ENCODE measurements around the gene YY2. TPM values are rescaled to one million over a fixed set of nuclear protein-coding genes. Genes with fewer than 3 reads are reported as not detected.
"Not testable (repeated sequence)": the region's sequence is repeated elsewhere in the genome, so short reads cannot be mapped to it uniquely, and the experiment has no call there.

Gene YY2
- total and polyA plus RNA-seq, 9 donors: 1.1 to 3.1 (median 2.4) TPM

DNA sequence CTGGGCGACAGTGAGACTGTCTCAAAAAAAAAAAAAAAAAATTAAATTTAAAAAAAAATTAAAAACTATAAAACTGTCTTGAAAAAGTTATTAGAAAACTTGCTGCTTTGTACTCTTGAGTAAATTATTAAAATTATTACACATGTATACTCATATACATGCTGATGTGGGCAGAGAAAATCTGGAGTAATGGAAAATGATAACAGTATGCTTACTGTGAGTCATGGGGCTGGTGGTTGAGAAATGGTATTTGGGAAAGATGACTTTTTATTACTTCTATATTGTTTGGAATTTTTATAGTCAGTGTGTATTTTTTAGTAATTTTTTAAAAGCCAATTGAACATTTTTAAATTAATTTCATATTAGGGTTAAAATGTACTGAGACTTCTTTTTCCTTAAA lies 7.5 kb downstream of the YY2 start:
- Histone ChIP-seq H3K36me3 (no peaks in the 10 kb centered on the region), H3K9me3 (no peaks in the 10 kb centered on the region), H3K27ac (no peak overlapping the region), H3K4me1 (ENCODE audit: insufficient read depth) (no peaks in the 10 kb centered on the region), H3K27me3 (no peaks in the 10 kb centered on the region), H3K4me3 (no peak overlapping the region)
- DNase-seq: no peak
- intact Hi-C loops (cut with DNase I): no loop called here
- 85 to 100% (median 88%) methylated on average over 1 of the region's 1 CpG for WGBS, 3 donors
- TF ChIP-seq, protein P1, sequence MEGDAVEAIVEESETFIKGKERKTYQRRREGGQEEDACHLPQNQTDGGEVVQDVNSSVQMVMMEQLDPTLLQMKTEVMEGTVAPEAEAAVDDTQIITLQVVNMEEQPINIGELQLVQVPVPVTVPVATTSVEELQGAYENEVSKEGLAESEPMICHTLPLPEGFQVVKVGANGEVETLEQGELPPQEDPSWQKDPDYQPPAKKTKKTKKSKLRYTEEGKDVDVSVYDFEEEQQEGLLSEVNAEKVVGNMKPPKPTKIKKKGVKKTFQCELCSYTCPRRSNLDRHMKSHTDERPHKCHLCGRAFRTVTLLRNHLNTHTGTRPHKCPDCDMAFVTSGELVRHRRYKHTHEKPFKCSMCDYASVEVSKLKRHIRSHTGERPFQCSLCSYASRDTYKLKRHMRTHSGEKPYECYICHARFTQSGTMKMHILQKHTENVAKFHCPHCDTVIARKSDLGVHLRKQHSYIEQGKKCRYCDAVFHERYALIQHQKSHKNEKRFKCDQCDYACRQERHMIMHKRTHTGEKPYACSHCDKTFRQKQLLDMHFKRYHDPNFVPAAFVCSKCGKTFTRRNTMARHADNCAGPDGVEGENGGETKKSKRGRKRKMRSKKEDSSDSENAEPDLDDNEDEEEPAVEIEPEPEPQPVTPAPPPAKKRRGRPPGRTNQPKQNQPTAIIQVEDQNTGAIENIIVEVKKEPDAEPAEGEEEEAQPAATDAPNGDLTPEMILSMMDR (IDR thresholded peaks at IDR 0.05): no peak
- TF ChIP-seq POLR2A (IDR thresholded peaks at IDR 0.05) (no peak), EP300 (IDR thresholded peaks at IDR 0.05) (no peak)

DNA sequence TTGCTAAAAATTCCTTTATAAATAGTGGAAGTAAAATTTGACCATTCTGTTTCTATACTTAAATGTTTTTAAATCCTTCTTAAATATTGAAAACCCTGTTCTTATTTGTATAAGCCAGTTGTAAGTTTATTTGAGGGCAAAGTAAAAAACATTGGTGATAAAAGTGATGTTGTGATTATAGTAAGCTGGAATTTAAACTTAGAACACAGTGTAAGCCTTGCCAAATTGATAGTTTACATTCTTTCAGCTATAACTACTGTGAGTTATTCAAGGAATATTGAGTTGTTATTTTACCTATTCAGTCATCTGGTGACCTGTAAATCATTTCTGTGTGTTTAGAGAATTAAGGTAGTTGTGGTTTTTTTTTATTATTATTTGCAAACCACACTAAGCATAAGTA lies 9.6 kb downstream of the YY2 start:
- Histone ChIP-seq H3K27ac (no peak overlapping the region), H3K4me3 (no peak overlapping the region), H3K27me3 (no peaks in the 10 kb centered on the region), H3K4me1 (ENCODE audit: insufficient read depth) (no peaks in the 10 kb centered on the region), H3K9me3 (no peaks in the 10 kb centered on the region), H3K36me3 (no peaks in the 10 kb centered on the region)
- intact Hi-C loops (cut with DNase I): no loop called here
- TF ChIP-seq EP300 (IDR thresholded peaks at IDR 0.05): no peak
- no peak for TF ChIP-seq POLR2A (IDR thresholded peaks at IDR 0.05)
- TF ChIP-seq, protein P1 (IDR thresholded peaks at IDR 0.05): no peak
- DNase-seq: no peak

DNA sequence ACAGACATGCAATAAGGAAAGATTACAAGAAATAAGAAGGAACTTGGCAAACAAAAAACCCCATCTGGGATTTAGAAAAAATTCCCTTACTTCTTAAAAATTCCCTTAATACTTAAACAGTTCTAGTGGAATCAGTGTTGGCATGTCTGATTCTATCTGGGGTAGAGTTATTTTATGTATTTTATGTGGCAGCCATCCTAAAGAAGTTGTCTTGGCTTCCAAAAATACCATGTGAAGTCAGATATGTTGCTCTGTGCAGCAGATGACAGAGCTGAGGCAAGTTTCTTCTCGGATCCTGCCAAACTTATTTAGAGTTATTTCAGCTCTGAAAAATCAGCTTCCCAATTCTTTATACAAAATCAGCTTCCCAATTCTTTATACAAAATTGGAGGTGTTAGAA lies 14.7 kb downstream of the YY2 start:
- TF ChIP-seq POLR2A (IDR thresholded peaks at IDR 0.05) (no peak), EP300 (IDR thresholded peaks at IDR 0.05) (no peak)
- TF ChIP-seq, protein P1 (IDR thresholded peaks at IDR 0.05): no peak
- H3K27ac ChIP-seq: no peak overlapping the region
- H3K4me3 ChIP-seq: no peak overlapping the region
- intact Hi-C loops (cut with DNase I): no loop called here
- no peaks in the 10 kb centered on the region for H3K36me3 ChIP-seq
- 38 to 49% (median 48%) methylated on average over 1 of the region's 1 CpG for WGBS, 3 donors
- no peak for DNase-seq
- H3K4me1 ChIP-seq (ENCODE audit: insufficient read depth): peaks cover 1% of the 10 kb centered on the region
- H3K9me3 ChIP-seq: no peaks in the 10 kb centered on the region
- no peaks in the 10 kb centered on the region for H3K27me3 ChIP-seq

DNA sequence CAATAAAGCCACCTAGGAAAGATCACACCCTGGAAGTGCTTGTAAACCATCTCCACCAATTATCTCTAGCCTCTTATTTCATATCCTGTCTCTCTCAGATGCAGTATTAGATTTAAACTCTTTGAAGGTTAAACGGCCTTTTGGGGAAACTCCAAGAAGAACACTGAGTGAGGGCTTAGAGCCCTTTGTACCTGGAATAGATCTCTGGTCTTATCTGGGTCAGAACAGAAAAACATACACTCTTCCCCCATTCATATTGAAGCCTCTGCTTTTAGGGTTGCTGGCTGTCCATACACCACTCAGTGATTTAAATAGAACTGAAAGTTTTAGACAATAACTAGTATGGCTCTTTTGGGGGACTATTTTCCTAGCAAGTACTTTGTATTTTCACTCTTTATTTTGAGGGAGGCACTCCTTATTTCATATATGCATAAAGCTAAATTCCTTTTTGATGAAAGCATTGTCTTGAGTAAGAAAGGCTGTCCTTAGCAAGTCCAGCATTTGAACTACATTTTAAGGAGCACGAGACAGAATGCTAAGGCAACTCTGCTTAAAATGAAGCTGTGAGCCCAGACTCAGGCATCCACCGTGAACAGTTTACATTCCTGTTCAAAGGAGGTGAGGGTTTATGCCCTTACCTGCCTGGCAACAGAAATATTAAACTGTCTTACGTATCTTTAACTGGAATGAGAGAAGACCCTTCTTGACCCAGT lies 17.4 kb downstream of the YY2 start:
- intact Hi-C loops (cut with DNase I): no loop called here
- H3K27me3 ChIP-seq: no peaks in the 10 kb centered on the region
- no peak overlapping the region for H3K27ac ChIP-seq
- 26 to 34% (median 31%) methylated on average over 4 of the region's 4 CpGs for WGBS, 3 donors
- peaks cover 1% of the 10 kb centered on the region for H3K4me1 ChIP-seq (ENCODE audit: insufficient read depth)
- DNase-seq: no peak
- H3K4me3 ChIP-seq: no peak overlapping the region
- no peaks in the 10 kb centered on the region for H3K9me3 ChIP-seq
- no peak for TF ChIP-seq EP300 (IDR thresholded peaks at IDR 0.05)
- TF ChIP-seq, protein P1 (IDR thresholded peaks at IDR 0.05): no peak
- no peak for TF ChIP-seq POLR2A (IDR thresholded peaks at IDR 0.05)
- H3K36me3 ChIP-seq: no peaks in the 10 kb centered on the region

DNA sequence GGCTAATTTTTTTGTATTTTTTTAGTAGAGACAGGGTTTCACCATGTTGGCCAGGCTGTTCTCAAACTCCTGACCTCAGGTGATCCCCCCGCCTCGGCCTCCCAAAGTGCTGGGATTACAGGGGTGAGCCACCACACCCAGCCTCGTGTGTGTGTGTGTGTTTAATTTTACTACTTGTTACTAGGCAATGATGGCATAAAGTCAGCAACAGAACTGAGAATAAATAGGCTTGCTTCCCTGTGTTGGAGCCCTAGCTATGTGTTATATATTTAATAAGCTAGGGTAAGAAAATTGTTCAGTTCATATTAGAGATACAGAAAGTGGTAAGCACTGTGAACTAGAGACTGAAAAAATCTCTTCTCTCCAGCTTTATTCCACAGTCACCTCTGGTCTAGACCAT lies 18.4 kb downstream of the YY2 start:
- H3K36me3 ChIP-seq; intact Hi-C loops (cut with DNase I); H3K27me3 ChIP-seq; H3K9me3 ChIP-seq; DNase-seq; H3K27ac ChIP-seq; H3K4me3 ChIP-seq; H3K4me1 ChIP-seq (ENCODE audit: insufficient read depth): not testable (repeated sequence)
- 59 to 69% (median 67%) methylated on average over 3 of the region's 3 CpGs for WGBS, 3 donors

Measured in ovary (tissue), 9 donors.